Measurements from ENCODE around the gene DDX5.

The DDX5 gene

DNA sequence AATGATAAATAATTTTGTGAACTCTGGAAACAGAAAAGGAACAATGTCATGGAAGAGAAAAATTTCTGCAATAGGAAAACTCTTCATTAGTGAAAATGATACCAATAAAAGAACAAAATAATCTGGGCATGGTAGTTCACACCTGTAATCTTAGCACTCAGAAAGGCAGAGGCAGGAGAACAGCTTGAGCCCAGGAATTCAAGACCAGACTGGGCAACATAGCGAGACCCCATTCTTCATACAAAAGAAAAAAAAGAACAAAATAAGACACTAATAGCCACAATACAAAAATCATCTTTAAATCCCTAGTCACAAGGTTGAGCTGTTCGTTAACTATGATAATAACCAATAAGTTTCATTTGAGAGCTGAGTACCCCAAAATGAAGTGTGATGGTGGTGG is 17.8 kb downstream of the DDX5 start:
- H3K36me3 ChIP-seq (ENCODE audit: control insufficient read depth, insufficient read depth, low read length): peaks cover 11% of the 10 kb centered on the region
- H3K27me3 ChIP-seq (replicated peaks; ENCODE audit: control insufficient read depth, insufficient read depth, low read length): no peaks in the 10 kb centered on the region
- no peak for DNase-seq (ENCODE audit: extremely low read depth, insufficient read length)
- H3K4me3 ChIP-seq (replicated peaks; ENCODE audit: low read depth, low read length): no peak overlapping the region
- TF ChIP-seq CTCF (IDR thresholded peaks at IDR 0.05; ENCODE audit: insufficient read depth, low read length, poor library complexity, severe bottlenecking): no peak

DNA sequence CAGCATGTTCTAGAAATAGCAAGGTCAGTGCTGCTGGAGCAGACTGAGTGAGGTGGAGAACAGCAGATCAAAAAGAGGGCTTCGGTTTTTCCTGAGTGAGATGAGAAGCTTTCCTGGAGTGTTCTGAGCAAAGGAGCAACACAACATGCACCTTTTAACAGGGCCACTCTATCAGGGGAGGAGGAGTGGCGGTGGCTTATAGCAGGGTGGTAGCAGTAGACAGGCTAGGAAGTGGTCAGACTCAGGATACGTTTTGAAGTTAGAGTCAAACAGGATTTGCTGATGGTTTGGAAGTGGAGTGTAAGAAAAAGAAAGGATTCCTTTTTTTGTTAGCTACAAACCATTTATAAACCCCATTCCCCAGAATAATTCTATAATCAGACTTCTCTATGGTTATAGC is 21.7 kb downstream of the DDX5 start:
- Histone ChIP-seq H3K4me3 (replicated peaks; ENCODE audit: low read depth, low read length) (no peak overlapping the region), H3K27me3 (replicated peaks; ENCODE audit: control insufficient read depth, insufficient read depth, low read length) (no peaks in the 10 kb centered on the region), H3K36me3 (ENCODE audit: control insufficient read depth, insufficient read depth, low read length) (peaks cover 10% of the 10 kb centered on the region)
- TF ChIP-seq CTCF (IDR thresholded peaks at IDR 0.05; ENCODE audit: insufficient read depth, low read length, poor library complexity, severe bottlenecking): no peak
- DNase-seq (ENCODE audit: extremely low read depth, insufficient read length): no peak

DNA sequence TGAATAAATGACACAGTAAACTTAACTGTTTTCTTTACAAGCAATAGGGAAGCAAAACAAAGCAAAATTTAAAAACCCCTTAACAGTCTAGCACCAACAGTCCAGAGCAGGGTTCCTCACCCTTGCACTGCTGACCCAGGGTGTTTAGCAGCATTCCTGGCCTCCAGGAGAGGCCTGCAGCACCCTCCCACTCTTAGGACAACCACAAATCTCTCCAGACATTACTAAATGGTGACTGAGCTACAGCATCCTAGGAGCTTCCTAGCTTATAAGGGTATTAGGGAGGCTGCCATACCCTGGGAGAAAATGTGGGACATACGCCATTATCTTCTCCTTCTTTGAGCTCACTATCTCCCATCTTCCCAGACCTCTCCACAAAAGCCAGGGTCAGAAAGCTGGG is 25.1 kb downstream of the DDX5 start:
- no peak for TF ChIP-seq CTCF (IDR thresholded peaks at IDR 0.05; ENCODE audit: insufficient read depth, low read length, poor library complexity, severe bottlenecking)
- Histone ChIP-seq H3K4me3 (replicated peaks; ENCODE audit: low read depth, low read length) (no peak overlapping the region), H3K36me3 (ENCODE audit: control insufficient read depth, insufficient read depth, low read length) (peaks cover 8% of the 10 kb centered on the region), H3K27me3 (replicated peaks; ENCODE audit: control insufficient read depth, insufficient read depth, low read length) (no peaks in the 10 kb centered on the region)
- DNase-seq (ENCODE audit: extremely low read depth, insufficient read length): no peak

- H3K36me3 ChIP-seq (ENCODE audit: control insufficient read depth, insufficient read depth, low read length): peaks cover 6% of the 10 kb centered on the region
- no peak for TF ChIP-seq CTCF (IDR thresholded peaks at IDR 0.05; ENCODE audit: insufficient read depth, low read length, poor library complexity, severe bottlenecking)
- no peak overlapping the region for H3K4me3 ChIP-seq (replicated peaks; ENCODE audit: low read depth, low read length)
- no peaks in the 10 kb centered on the region for H3K27me3 ChIP-seq (replicated peaks; ENCODE audit: control insufficient read depth, insufficient read depth, low read length)
- DNase-seq (ENCODE audit: extremely low read depth, insufficient read length): no peak
Observed at GRCh38 chr17:64477849-64478248, 28.2 kb downstream of the DDX5 start.

GRCh38 chr17:64472564-64472963 is 33.5 kb downstream of the DDX5 start:
- no peaks in the 10 kb centered on the region for H3K27me3 ChIP-seq (replicated peaks; ENCODE audit: control insufficient read depth, insufficient read depth, low read length)
- no peaks in the 10 kb centered on the region for H3K36me3 ChIP-seq (ENCODE audit: control insufficient read depth, insufficient read depth, low read length)
- TF ChIP-seq CTCF (IDR thresholded peaks at IDR 0.05; ENCODE audit: insufficient read depth, low read length, poor library complexity, severe bottlenecking): no peak
- no peak for DNase-seq (ENCODE audit: extremely low read depth, insufficient read length)
- no peak overlapping the region for H3K4me3 ChIP-seq (replicated peaks; ENCODE audit: low read depth, low read length)

- H3K36me3 ChIP-seq (ENCODE audit: control insufficient read depth, insufficient read depth, low read length): no peaks in the 10 kb centered on the region
- no peak for DNase-seq (ENCODE audit: extremely low read depth, insufficient read length)
- no peaks in the 10 kb centered on the region for H3K27me3 ChIP-seq (replicated peaks; ENCODE audit: control insufficient read depth, insufficient read depth, low read length)
- no peak overlapping the region for H3K4me3 ChIP-seq (replicated peaks; ENCODE audit: low read depth, low read length)
- TF ChIP-seq CTCF (IDR thresholded peaks at IDR 0.05; ENCODE audit: insufficient read depth, low read length, poor library complexity, severe bottlenecking): no peak
Observed at GRCh38 chr17:64471440-64471839, 34.6 kb downstream of the DDX5 start.
